Measurements from ENCODE around the gene RFX7.

The RFX7 gene

GRCh38 chr15:56194035-56194434, 49.6 kb downstream of the RFX7 start:
- no peaks in the 10 kb centered on the region for H3K36me3 ChIP-seq (ENCODE audit: control insufficient read depth, insufficient read depth, low read length)
- no peak overlapping the region for H3K4me3 ChIP-seq (ENCODE audit: low read length)
- H3K27me3 ChIP-seq (ENCODE audit: insufficient read depth, low read length, poor library complexity), result no peaks in the 10 kb centered on the region
- no peak overlapping the region for H2BK15ac ChIP-seq (replicated peaks; ENCODE audit: low read depth)
- no peak overlapping the region for H3K18ac ChIP-seq (ENCODE audit: low read length)
- no peak overlapping the region for H3K9ac ChIP-seq (ENCODE audit: low read length)
- H2BK5ac ChIP-seq (ENCODE audit: low read length), result no peak overlapping the region
- DNase-seq, result no peak
- no CpG with 5 or more reads among the region's 1 CpG for WGBS (ENCODE audit: extremely low coverage, insufficient coverage, low lambda C conversion rate)
- no peak overlapping the region for H4K8ac ChIP-seq (ENCODE audit: low read depth, low read length)
- no peak overlapping the region for H3K56ac ChIP-seq (ENCODE audit: low read length)
- H4K5ac ChIP-seq (ENCODE audit: low read length), result no peak overlapping the region
- no peak overlapping the region for H2AK5ac ChIP-seq (ENCODE audit: low read length)
- no peak overlapping the region for H3K4ac ChIP-seq (ENCODE audit: low read depth, low read length)
- H3K79me1 ChIP-seq (ENCODE audit: low read length), result peaks cover 17% of the 10 kb centered on the region
- H3K4me2 ChIP-seq (ENCODE audit: low read length), result no peak overlapping the region
- H3K23ac ChIP-seq (ENCODE audit: low read length), result no peak overlapping the region
- no peak overlapping the region for H2BK120ac ChIP-seq (ENCODE audit: low read depth, low read length)
- H3K79me2 ChIP-seq (ENCODE audit: control insufficient read depth, insufficient read depth, low read length), result peaks cover 40% of the 10 kb centered on the region
- H3K27ac ChIP-seq (ENCODE audit: low read depth, low read length), result no peak overlapping the region
- no peaks in the 10 kb centered on the region for H3K4me1 ChIP-seq (ENCODE audit: control insufficient read depth, low read depth, low read length)

- no peak overlapping the region for H3K4me3 ChIP-seq (ENCODE audit: low read length)
- no peak overlapping the region for H3K18ac ChIP-seq (ENCODE audit: low read length)
- no peak for DNase-seq
- H2AK5ac ChIP-seq (ENCODE audit: low read length), result no peak overlapping the region
- no peak overlapping the region for H2BK5ac ChIP-seq (ENCODE audit: low read length)
- H3K79me2 ChIP-seq (ENCODE audit: control insufficient read depth, insufficient read depth, low read length), result peaks cover 43% of the 10 kb centered on the region
- no peak overlapping the region for H3K27ac ChIP-seq (ENCODE audit: low read depth, low read length)
- H3K36me3 ChIP-seq (ENCODE audit: control insufficient read depth, insufficient read depth, low read length), result no peaks in the 10 kb centered on the region
- H3K23ac ChIP-seq (ENCODE audit: low read length), result no peak overlapping the region
- no peak overlapping the region for H4K8ac ChIP-seq (ENCODE audit: low read depth, low read length)
- H2BK15ac ChIP-seq (replicated peaks; ENCODE audit: low read depth), result no peak overlapping the region
- H3K79me1 ChIP-seq (ENCODE audit: low read length), result peaks cover 17% of the 10 kb centered on the region
- no peak overlapping the region for H2BK120ac ChIP-seq (ENCODE audit: low read depth, low read length)
- no peak overlapping the region for H3K4me2 ChIP-seq (ENCODE audit: low read length)
- H4K5ac ChIP-seq (ENCODE audit: low read length), result no peak overlapping the region
- H3K9ac ChIP-seq (ENCODE audit: low read length), result no peak overlapping the region
- no peaks in the 10 kb centered on the region for H3K4me1 ChIP-seq (ENCODE audit: control insufficient read depth, low read depth, low read length)
- H3K4ac ChIP-seq (ENCODE audit: low read depth, low read length), result no peak overlapping the region
- no peaks in the 10 kb centered on the region for H3K27me3 ChIP-seq (ENCODE audit: insufficient read depth, low read length, poor library complexity)
- no CpG with 5 or more reads among the region's 10 CpGs for WGBS (ENCODE audit: extremely low coverage, insufficient coverage, low lambda C conversion rate)
- no peak overlapping the region for H3K56ac ChIP-seq (ENCODE audit: low read length)
These were observed 50.8 kb downstream of the RFX7 start for GRCh38 chr15:56192659-56193442.

DNA sequence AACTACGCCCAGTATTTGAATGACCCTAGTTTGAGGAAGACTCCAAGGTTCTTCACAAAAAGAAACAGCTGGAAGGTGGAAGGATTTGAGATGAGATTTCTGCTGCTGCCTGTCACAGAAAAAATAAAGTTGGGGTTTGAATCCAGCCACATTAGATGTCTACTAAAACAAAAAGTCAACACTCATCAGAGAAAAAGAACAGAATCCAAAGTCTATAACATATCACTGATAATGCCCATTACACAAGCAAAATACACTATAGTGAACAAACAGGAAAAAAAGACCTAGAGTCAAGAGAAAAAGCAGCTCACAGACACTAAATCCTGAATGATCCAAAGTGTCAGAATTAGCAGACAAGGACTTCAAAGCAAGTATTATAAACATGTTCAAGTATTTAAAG, 56.0 kb downstream of the RFX7 start:
- H2AK5ac ChIP-seq (ENCODE audit: low read length), result no peak overlapping the region
- no peak overlapping the region for H3K18ac ChIP-seq (ENCODE audit: low read length)
- H4K8ac ChIP-seq (ENCODE audit: low read depth, low read length), result no peak overlapping the region
- no peak overlapping the region for H3K4ac ChIP-seq (ENCODE audit: low read depth, low read length)
- H3K36me3 ChIP-seq (ENCODE audit: control insufficient read depth, insufficient read depth, low read length), result no peaks in the 10 kb centered on the region
- H3K79me2 ChIP-seq (ENCODE audit: control insufficient read depth, insufficient read depth, low read length), result peaks cover 44% of the 10 kb centered on the region
- no peak overlapping the region for H3K9ac ChIP-seq (ENCODE audit: low read length)
- no peak overlapping the region for H2BK120ac ChIP-seq (ENCODE audit: low read depth, low read length)
- no peak overlapping the region for H3K27ac ChIP-seq (ENCODE audit: low read depth, low read length)
- no peak overlapping the region for H3K23ac ChIP-seq (ENCODE audit: low read length)
- no peak overlapping the region for H2BK15ac ChIP-seq (replicated peaks; ENCODE audit: low read depth)
- H3K56ac ChIP-seq (ENCODE audit: low read length), result no peak overlapping the region
- no peaks in the 10 kb centered on the region for H3K4me1 ChIP-seq (ENCODE audit: control insufficient read depth, low read depth, low read length)
- no peak for DNase-seq
- WGBS (ENCODE audit: extremely low coverage, insufficient coverage, low lambda C conversion rate), result no CpG with 5 or more reads among the region's 1 CpG
- H4K5ac ChIP-seq (ENCODE audit: low read length), result no peak overlapping the region
- no peaks in the 10 kb centered on the region for H3K27me3 ChIP-seq (ENCODE audit: insufficient read depth, low read length, poor library complexity)
- no peak overlapping the region for H3K4me2 ChIP-seq (ENCODE audit: low read length)
- H2BK5ac ChIP-seq (ENCODE audit: low read length), result no peak overlapping the region
- no peak overlapping the region for H3K4me3 ChIP-seq (ENCODE audit: low read length)
- peaks cover 13% of the 10 kb centered on the region for H3K79me1 ChIP-seq (ENCODE audit: low read length)

- no peaks in the 10 kb centered on the region for H3K27me3 ChIP-seq (ENCODE audit: insufficient read depth, low read length, poor library complexity)
- H4K5ac ChIP-seq (ENCODE audit: low read length), result no peak overlapping the region
- no peak overlapping the region for H3K4me2 ChIP-seq (ENCODE audit: low read length)
- no peak overlapping the region for H3K9ac ChIP-seq (ENCODE audit: low read length)
- H2BK5ac ChIP-seq (ENCODE audit: low read length), result no peak overlapping the region
- no peaks in the 10 kb centered on the region for H3K36me3 ChIP-seq (ENCODE audit: control insufficient read depth, insufficient read depth, low read length)
- WGBS (ENCODE audit: extremely low coverage, insufficient coverage, low lambda C conversion rate), result no CpG with 5 or more reads among the region's 1 CpG
- no peak overlapping the region for H2AK5ac ChIP-seq (ENCODE audit: low read length)
- DNase-seq, result no peak
- H2BK15ac ChIP-seq (replicated peaks; ENCODE audit: low read depth), result no peak overlapping the region
- H3K4me1 ChIP-seq (ENCODE audit: control insufficient read depth, low read depth, low read length), result no peaks in the 10 kb centered on the region
- no peak overlapping the region for H2BK120ac ChIP-seq (ENCODE audit: low read depth, low read length)
- no peak overlapping the region for H3K23ac ChIP-seq (ENCODE audit: low read length)
- H3K18ac ChIP-seq (ENCODE audit: low read length), result no peak overlapping the region
- no peak overlapping the region for H3K4me3 ChIP-seq (ENCODE audit: low read length)
- H3K4ac ChIP-seq (ENCODE audit: low read depth, low read length), result no peak overlapping the region
- H4K8ac ChIP-seq (ENCODE audit: low read depth, low read length), result no peak overlapping the region
- no peak overlapping the region for H3K56ac ChIP-seq (ENCODE audit: low read length)
- H3K27ac ChIP-seq (ENCODE audit: low read depth, low read length), result no peak overlapping the region
- H3K79me2 ChIP-seq (ENCODE audit: control insufficient read depth, insufficient read depth, low read length), result peaks cover 35% of the 10 kb centered on the region
- peaks cover 5% of the 10 kb centered on the region for H3K79me1 ChIP-seq (ENCODE audit: low read length)
These were observed 57.7 kb downstream of the RFX7 start for GRCh38 chr15:56185980-56186379.

GRCh38 chr15:56184516-56184915, 59.2 kb downstream of the RFX7 start:
- Histone ChIP-seq H3K4me3 (ENCODE audit: low read length) (no peak overlapping the region), H3K27me3 (ENCODE audit: insufficient read depth, low read length, poor library complexity) (no peaks in the 10 kb centered on the region), H2BK15ac (replicated peaks; ENCODE audit: low read depth) (no peak overlapping the region), H3K4me1 (ENCODE audit: control insufficient read depth, low read depth, low read length) (no peaks in the 10 kb centered on the region), H2BK120ac (ENCODE audit: low read depth, low read length) (no peak overlapping the region), H3K4me2 (ENCODE audit: low read length) (no peak overlapping the region), H4K5ac (ENCODE audit: low read length) (no peak overlapping the region), H3K79me1 (ENCODE audit: low read length) (peaks cover 2% of the 10 kb centered on the region), H3K9ac (ENCODE audit: low read length) (no peak overlapping the region), H4K8ac (ENCODE audit: low read depth, low read length) (no peak overlapping the region), H2BK5ac (ENCODE audit: low read length) (no peak overlapping the region), H3K18ac (ENCODE audit: low read length) (no peak overlapping the region), H3K4ac (ENCODE audit: low read depth, low read length) (no peak overlapping the region), H3K23ac (ENCODE audit: low read length) (no peak overlapping the region), H3K36me3 (ENCODE audit: control insufficient read depth, insufficient read depth, low read length) (no peaks in the 10 kb centered on the region), H3K79me2 (ENCODE audit: control insufficient read depth, insufficient read depth, low read length) (peaks cover 25% of the 10 kb centered on the region), H3K56ac (ENCODE audit: low read length) (no peak overlapping the region), H2AK5ac (ENCODE audit: low read length) (no peak overlapping the region), H3K27ac (ENCODE audit: low read depth, low read length) (no peak overlapping the region)
- DNase-seq, result no peak
- WGBS (ENCODE audit: extremely low coverage, insufficient coverage, low lambda C conversion rate), result no CpG with 5 or more reads among the region's 3 CpGs

GRCh38 chr15:56180851-56181250, 62.8 kb downstream of the RFX7 start:
- WGBS (ENCODE audit: extremely low coverage, insufficient coverage, low lambda C conversion rate), result no CpG with 5 or more reads among the region's 4 CpGs
- Histone ChIP-seq H3K4me3 (ENCODE audit: low read length) (no peak overlapping the region), H3K18ac (ENCODE audit: low read length) (no peak overlapping the region), H3K56ac (ENCODE audit: low read length) (no peak overlapping the region), H2BK15ac (replicated peaks; ENCODE audit: low read depth) (no peak overlapping the region), H4K8ac (ENCODE audit: low read depth, low read length) (no peak overlapping the region), H3K27me3 (ENCODE audit: insufficient read depth, low read length, poor library complexity) (no peaks in the 10 kb centered on the region), H2BK120ac (ENCODE audit: low read depth, low read length) (no peak overlapping the region), H3K9ac (ENCODE audit: low read length) (no peak overlapping the region), H2AK5ac (ENCODE audit: low read length) (no peak overlapping the region), H3K4me1 (ENCODE audit: control insufficient read depth, low read depth, low read length) (no peaks in the 10 kb centered on the region), H3K36me3 (ENCODE audit: control insufficient read depth, insufficient read depth, low read length) (no peaks in the 10 kb centered on the region), H3K27ac (ENCODE audit: low read depth, low read length) (no peak overlapping the region), H3K4me2 (ENCODE audit: low read length) (no peak overlapping the region), H3K79me2 (ENCODE audit: control insufficient read depth, insufficient read depth, low read length) (peaks cover 9% of the 10 kb centered on the region), H3K79me1 (ENCODE audit: low read length) (peaks cover 2% of the 10 kb centered on the region), H2BK5ac (ENCODE audit: low read length) (no peak overlapping the region), H3K23ac (ENCODE audit: low read length) (no peak overlapping the region), H4K5ac (ENCODE audit: low read length) (no peak overlapping the region), H3K4ac (ENCODE audit: low read depth, low read length) (no peak overlapping the region)
- no peak for DNase-seq
